Hippocampal formation (tissue), 2 donors: Measurements from ENCODE around the gene MTG2.

ENCODE experiments used
- DNase-seq, 2 donors: peaks; one replicate each; lab custom pipeline; 2025; lab: John Stamatoyannopoulos, UW

Gene MTG2

GRCh38 chr20:62186887-62187866 lies 4.3 kb downstream of the MTG2 start:
- DNase-seq, result no peak

- DNase-seq, result no peak
These were observed 8.0 kb downstream of the MTG2 start for GRCh38 chr20:62190639-62191411.

GRCh38 chr20:62191781-62192559 lies 9.1 kb downstream of the MTG2 start:
- no peak for DNase-seq

- DNase-seq, result no peak
These were observed 9.8 kb downstream of the MTG2 start for GRCh38 chr20:62192635-62193034.

GRCh38 chr20:62193079-62194025 lies 10.5 kb downstream of the MTG2 start:
- no peak for DNase-seq

GRCh38 chr20:62195075-62195405 lies 12.2 kb downstream of the MTG2 start:
- no peak for DNase-seq

- no peak for DNase-seq
These were observed 12.9 kb downstream of the MTG2 start for GRCh38 chr20:62195736-62196135.

GRCh38 chr20:62196286-62196685 lies 13.5 kb downstream of the MTG2 start:
- DNase-seq, result no peak

- no peak for DNase-seq
These were observed 14.5 kb downstream of the MTG2 start for GRCh38 chr20:62197311-62197710.

- no peak for DNase-seq
These were observed 15.0 kb downstream of the MTG2 start for GRCh38 chr20:62197801-62198200.

- no peak for DNase-seq
These were observed 15.7 kb downstream of the MTG2 start for GRCh38 chr20:62198496-62198895.

GRCh38 chr20:62198931-62199330 lies 16.1 kb downstream of the MTG2 start:
- no peak for DNase-seq

- DNase-seq, result no peak
These were observed 17.8 kb downstream of the MTG2 start for GRCh38 chr20:62200491-62201172.

- DNase-seq, result no peak
These were observed 18.6 kb downstream of the MTG2 start for GRCh38 chr20:62201173-62202082.

GRCh38 chr20:62202083-62202395 lies 19.2 kb downstream of the MTG2 start:
- DNase-seq, result no peak

GRCh38 chr20:62202676-62203377 lies 20.0 kb downstream of the MTG2 start:
- no peak for DNase-seq

- no peak for DNase-seq
These were observed 20.7 kb downstream of the MTG2 start for GRCh38 chr20:62203378-62204030.

GRCh38 chr20:62205618-62206387 lies 23.0 kb downstream of the MTG2 start:
- no peak for DNase-seq
